ENCODE results near the gene USP51. TPM values are rescaled to one million over a fixed set of nuclear protein-coding genes. Genes with fewer than 3 reads are reported as not detected.
"Not testable (repeated sequence)": the region's sequence is repeated elsewhere in the genome, so short reads cannot be mapped to it uniquely, and the experiment has no call there.

Gene USP51
- total RNA-seq, 1 donor from 2014 or later, result 2.7 TPM

- H3K4me1 Mint-ChIP-seq (ENCODE audit: low read depth, unreplicated experiment), result no peaks in the 10 kb centered on the region
- no peaks in the 10 kb centered on the region for H3K9me3 Mint-ChIP-seq (ENCODE audit: unreplicated experiment)
Measured at GRCh38 chrX:55480390-55481062, 9.1 kb downstream of the USP51 start.

GRCh38 chrX:55479956-55480355 is 9.7 kb downstream of the USP51 start:
- H3K27me3 Mint-ChIP-seq (ENCODE audit: unreplicated experiment); H3K4me1 Mint-ChIP-seq (ENCODE audit: low read depth, unreplicated experiment); DNase-seq; H3K36me3 Mint-ChIP-seq (ENCODE audit: unreplicated experiment); H3K9me3 Mint-ChIP-seq (ENCODE audit: unreplicated experiment); H3K4me3 Mint-ChIP-seq (ENCODE audit: unreplicated experiment); H3K27ac Mint-ChIP-seq (ENCODE audit: unreplicated experiment): not testable (repeated sequence)

More at GRCh38 chrX:55480390-55481062, 9.1 kb downstream of the USP51 start:
- no peaks in the 10 kb centered on the region for H3K36me3 Mint-ChIP-seq (ENCODE audit: unreplicated experiment)
- H3K27me3 Mint-ChIP-seq (ENCODE audit: unreplicated experiment), result no peaks in the 10 kb centered on the region
- TF ChIP-seq CTCF (IDR thresholded peaks at IDR 0.05; ENCODE audit: partially characterized antibody, unreplicated experiment), result no peak
- DNase-seq, result no peak
- H3K27ac Mint-ChIP-seq (ENCODE audit: unreplicated experiment), result no peak overlapping the region
- H3K4me3 Mint-ChIP-seq (ENCODE audit: unreplicated experiment), result no peak overlapping the region

- not testable (repeated sequence) for H3K27me3 Mint-ChIP-seq (ENCODE audit: unreplicated experiment); H3K36me3 Mint-ChIP-seq (ENCODE audit: unreplicated experiment); H3K4me3 Mint-ChIP-seq (ENCODE audit: unreplicated experiment); H3K27ac Mint-ChIP-seq (ENCODE audit: unreplicated experiment); H3K9me3 Mint-ChIP-seq (ENCODE audit: unreplicated experiment); DNase-seq; H3K4me1 Mint-ChIP-seq (ENCODE audit: low read depth, unreplicated experiment)
Measured at GRCh38 chrX:55465791-55466190, 23.9 kb downstream of the USP51 start.

GRCh38 chrX:55465108-55465507 is 24.5 kb downstream of the USP51 start:
- H3K27me3 Mint-ChIP-seq (ENCODE audit: unreplicated experiment); H3K4me1 Mint-ChIP-seq (ENCODE audit: low read depth, unreplicated experiment); H3K4me3 Mint-ChIP-seq (ENCODE audit: unreplicated experiment); H3K27ac Mint-ChIP-seq (ENCODE audit: unreplicated experiment); H3K36me3 Mint-ChIP-seq (ENCODE audit: unreplicated experiment); H3K9me3 Mint-ChIP-seq (ENCODE audit: unreplicated experiment); DNase-seq: not testable (repeated sequence)

- H3K4me1 Mint-ChIP-seq (ENCODE audit: low read depth, unreplicated experiment); DNase-seq; H3K36me3 Mint-ChIP-seq (ENCODE audit: unreplicated experiment); H3K27me3 Mint-ChIP-seq (ENCODE audit: unreplicated experiment); H3K9me3 Mint-ChIP-seq (ENCODE audit: unreplicated experiment); H3K4me3 Mint-ChIP-seq (ENCODE audit: unreplicated experiment); H3K27ac Mint-ChIP-seq (ENCODE audit: unreplicated experiment): not testable (repeated sequence)
Measured at GRCh38 chrX:55464050-55464449, 25.6 kb downstream of the USP51 start.

GRCh38 chrX:55459926-55460325 is 29.7 kb downstream of the USP51 start:
- not testable (repeated sequence) for H3K36me3 Mint-ChIP-seq (ENCODE audit: unreplicated experiment); H3K27me3 Mint-ChIP-seq (ENCODE audit: unreplicated experiment); H3K4me3 Mint-ChIP-seq (ENCODE audit: unreplicated experiment); H3K27ac Mint-ChIP-seq (ENCODE audit: unreplicated experiment); DNase-seq; H3K9me3 Mint-ChIP-seq (ENCODE audit: unreplicated experiment); H3K4me1 Mint-ChIP-seq (ENCODE audit: low read depth, unreplicated experiment)

- DNase-seq; H3K4me1 Mint-ChIP-seq (ENCODE audit: low read depth, unreplicated experiment); H3K9me3 Mint-ChIP-seq (ENCODE audit: unreplicated experiment); H3K27me3 Mint-ChIP-seq (ENCODE audit: unreplicated experiment); H3K36me3 Mint-ChIP-seq (ENCODE audit: unreplicated experiment); H3K27ac Mint-ChIP-seq (ENCODE audit: unreplicated experiment); H3K4me3 Mint-ChIP-seq (ENCODE audit: unreplicated experiment): not testable (repeated sequence)
Measured at GRCh38 chrX:55459426-55459825, 30.2 kb downstream of the USP51 start.

- H3K4me3 Mint-ChIP-seq (ENCODE audit: unreplicated experiment); H3K27ac Mint-ChIP-seq (ENCODE audit: unreplicated experiment): not testable (repeated sequence)
Measured at GRCh38 chrX:55455708-55456107, 33.9 kb downstream of the USP51 start.

More at GRCh38 chrX:55455708-55456107, 33.9 kb downstream of the USP51 start:
- H3K4me1 Mint-ChIP-seq (ENCODE audit: low read depth, unreplicated experiment); H3K36me3 Mint-ChIP-seq (ENCODE audit: unreplicated experiment); DNase-seq; H3K9me3 Mint-ChIP-seq (ENCODE audit: unreplicated experiment); H3K27me3 Mint-ChIP-seq (ENCODE audit: unreplicated experiment): not testable (repeated sequence)
